ENCODE measurements around the gene CCDC39. TPM values are rescaled to one million over a fixed set of nuclear protein-coding genes. Genes with fewer than 3 reads are reported as not detected.

CCDC39 gene
- total and polyA plus RNA-seq, 4 donors: 0.59 to 6.7 (median 3.5) TPM

DNA sequence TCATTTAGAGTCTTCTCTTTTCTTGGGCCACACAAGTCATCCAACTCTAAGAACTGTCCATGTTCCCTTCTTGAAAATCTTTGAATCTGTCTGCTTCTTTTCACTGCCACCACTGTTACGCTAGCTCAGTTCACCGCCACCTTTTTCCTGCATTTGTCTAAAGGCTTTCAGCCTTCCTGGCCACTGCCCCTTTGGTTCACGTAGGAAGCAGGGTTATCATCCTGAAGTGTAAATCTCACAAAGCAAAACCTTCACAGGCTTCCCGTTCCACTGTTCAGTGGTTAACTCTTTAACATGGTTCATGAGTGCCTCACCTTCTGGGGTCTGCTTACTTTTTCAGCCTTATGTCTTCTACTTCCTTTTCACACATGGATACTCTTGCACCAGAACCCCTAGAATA is 26.3 kb upstream of the CCDC39 start:
- Histone ChIP-seq H3K9me3 (ENCODE audit: control insufficient read depth in 4 of 4, insufficient read depth in 3 of 4, low read length in 3 of 4) (no peaks in the 10 kb centered on the region), H3K4me1 (ENCODE audit: control insufficient read depth in 5 of 5, insufficient read depth in 5 of 5, low read length in 5 of 5) (no peaks in the 10 kb centered on the region), H3K36me3 (ENCODE audit: control insufficient read depth in 4 of 4, insufficient read depth in 4 of 4, low read length in 4 of 4) (no peaks in the 10 kb centered on the region), H3K27me3 (ENCODE audit: control insufficient read depth in 3 of 3, insufficient read depth in 3 of 3, low read length in 2 of 3) (no peaks in the 10 kb centered on the region), H3K9ac (ENCODE audit: insufficient read depth in 1 of 2, low read length in 2 of 2) (no peak overlapping the region), H3K27ac (ENCODE audit: low read depth in 1 of 2, low read length in 1 of 2) (no peak overlapping the region), H3K4me3 (no peak overlapping the region)
- WGBS, 2 donors: 26 to 33% methylated on average over 4 of the region's 4 CpGs
- ATAC-seq (ENCODE audit: insufficient read depth, low FRiP score) (no peak), DNase-seq (peak in 1 of 3 donors; percentile 5)
- TF ChIP-seq, protein P1, sequence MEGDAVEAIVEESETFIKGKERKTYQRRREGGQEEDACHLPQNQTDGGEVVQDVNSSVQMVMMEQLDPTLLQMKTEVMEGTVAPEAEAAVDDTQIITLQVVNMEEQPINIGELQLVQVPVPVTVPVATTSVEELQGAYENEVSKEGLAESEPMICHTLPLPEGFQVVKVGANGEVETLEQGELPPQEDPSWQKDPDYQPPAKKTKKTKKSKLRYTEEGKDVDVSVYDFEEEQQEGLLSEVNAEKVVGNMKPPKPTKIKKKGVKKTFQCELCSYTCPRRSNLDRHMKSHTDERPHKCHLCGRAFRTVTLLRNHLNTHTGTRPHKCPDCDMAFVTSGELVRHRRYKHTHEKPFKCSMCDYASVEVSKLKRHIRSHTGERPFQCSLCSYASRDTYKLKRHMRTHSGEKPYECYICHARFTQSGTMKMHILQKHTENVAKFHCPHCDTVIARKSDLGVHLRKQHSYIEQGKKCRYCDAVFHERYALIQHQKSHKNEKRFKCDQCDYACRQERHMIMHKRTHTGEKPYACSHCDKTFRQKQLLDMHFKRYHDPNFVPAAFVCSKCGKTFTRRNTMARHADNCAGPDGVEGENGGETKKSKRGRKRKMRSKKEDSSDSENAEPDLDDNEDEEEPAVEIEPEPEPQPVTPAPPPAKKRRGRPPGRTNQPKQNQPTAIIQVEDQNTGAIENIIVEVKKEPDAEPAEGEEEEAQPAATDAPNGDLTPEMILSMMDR (IDR thresholded peaks at IDR 0.05; ENCODE audit: control extremely low read depth, extremely low read depth): no peak

DNA sequence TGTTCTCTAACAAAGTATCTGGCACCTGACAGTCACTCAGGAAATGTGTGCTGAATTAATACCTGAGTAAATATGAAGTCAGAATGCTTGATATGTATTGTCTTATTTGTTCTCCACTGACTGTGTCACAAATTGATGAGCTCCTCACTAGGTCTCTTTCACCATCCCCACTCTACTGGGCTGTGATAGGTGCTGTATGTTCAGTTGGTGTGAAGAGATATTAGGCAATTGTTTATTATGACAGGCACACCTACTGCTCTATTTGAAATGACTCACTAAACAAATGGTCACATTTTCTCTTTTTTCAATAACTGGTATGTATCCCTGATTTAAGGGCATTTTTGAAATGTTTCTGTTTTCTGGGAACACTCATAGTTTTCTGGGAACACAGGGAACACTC is 25.2 kb upstream of the CCDC39 start:
- Histone ChIP-seq H3K4me3 (no peak overlapping the region), H3K9ac (ENCODE audit: insufficient read depth in 1 of 2, low read length in 2 of 2) (no peak overlapping the region), H3K36me3 (ENCODE audit: control insufficient read depth in 4 of 4, insufficient read depth in 4 of 4, low read length in 4 of 4) (no peaks in the 10 kb centered on the region), H3K27ac (ENCODE audit: low read depth in 1 of 2, low read length in 1 of 2) (no peak overlapping the region), H3K9me3 (ENCODE audit: control insufficient read depth in 4 of 4, insufficient read depth in 3 of 4, low read length in 3 of 4) (no peaks in the 10 kb centered on the region), H3K27me3 (ENCODE audit: control insufficient read depth in 3 of 3, insufficient read depth in 3 of 3, low read length in 2 of 3) (no peaks in the 10 kb centered on the region), H3K4me1 (ENCODE audit: control insufficient read depth in 5 of 5, insufficient read depth in 5 of 5, low read length in 5 of 5) (no peaks in the 10 kb centered on the region)
- no peak for ATAC-seq (ENCODE audit: insufficient read depth, low FRiP score)
- DNase-seq: no peak
- TF ChIP-seq, protein P1 (IDR thresholded peaks at IDR 0.05; ENCODE audit: control extremely low read depth, extremely low read depth): no peak

DNA sequence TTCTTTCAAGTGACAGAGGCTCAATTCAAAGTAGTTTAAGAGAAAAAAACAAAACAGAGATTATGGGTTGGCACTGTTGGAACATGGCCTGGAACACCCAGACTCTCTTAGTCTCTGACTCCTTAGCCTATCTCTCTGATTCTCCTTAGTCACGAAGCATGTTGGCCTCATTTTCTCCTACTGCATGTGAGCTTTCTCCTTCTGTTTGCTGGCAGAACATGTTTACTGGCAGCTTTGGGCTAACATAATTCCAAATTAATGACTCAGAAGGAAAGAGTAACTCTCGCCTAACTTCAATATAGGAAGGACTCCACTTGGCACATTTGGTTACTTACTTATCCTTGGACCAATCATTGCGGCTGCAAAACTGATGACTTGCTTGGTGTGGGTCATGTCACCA is 21.7 kb upstream of the CCDC39 start:
- Histone ChIP-seq H3K9me3 (ENCODE audit: control insufficient read depth in 4 of 4, insufficient read depth in 3 of 4, low read length in 3 of 4) (no peaks in the 10 kb centered on the region), H3K9ac (ENCODE audit: insufficient read depth in 1 of 2, low read length in 2 of 2) (no peak overlapping the region), H3K36me3 (ENCODE audit: control insufficient read depth in 4 of 4, insufficient read depth in 4 of 4, low read length in 4 of 4) (no peaks in the 10 kb centered on the region), H3K4me1 (ENCODE audit: control insufficient read depth in 5 of 5, insufficient read depth in 5 of 5, low read length in 5 of 5) (no peaks in the 10 kb centered on the region), H3K4me3 (no peak overlapping the region), H3K27ac (ENCODE audit: low read depth in 1 of 2, low read length in 1 of 2) (no peak overlapping the region), H3K27me3 (ENCODE audit: control insufficient read depth in 3 of 3, insufficient read depth in 3 of 3, low read length in 2 of 3) (no peaks in the 10 kb centered on the region)
- no peak for DNase-seq
- 70 to 90% methylated on average over 3 of the region's 3 CpGs for WGBS, 2 donors
- TF ChIP-seq, protein P1 (IDR thresholded peaks at IDR 0.05; ENCODE audit: control extremely low read depth, extremely low read depth): no peak
- no peak for ATAC-seq (ENCODE audit: insufficient read depth, low FRiP score)

DNA sequence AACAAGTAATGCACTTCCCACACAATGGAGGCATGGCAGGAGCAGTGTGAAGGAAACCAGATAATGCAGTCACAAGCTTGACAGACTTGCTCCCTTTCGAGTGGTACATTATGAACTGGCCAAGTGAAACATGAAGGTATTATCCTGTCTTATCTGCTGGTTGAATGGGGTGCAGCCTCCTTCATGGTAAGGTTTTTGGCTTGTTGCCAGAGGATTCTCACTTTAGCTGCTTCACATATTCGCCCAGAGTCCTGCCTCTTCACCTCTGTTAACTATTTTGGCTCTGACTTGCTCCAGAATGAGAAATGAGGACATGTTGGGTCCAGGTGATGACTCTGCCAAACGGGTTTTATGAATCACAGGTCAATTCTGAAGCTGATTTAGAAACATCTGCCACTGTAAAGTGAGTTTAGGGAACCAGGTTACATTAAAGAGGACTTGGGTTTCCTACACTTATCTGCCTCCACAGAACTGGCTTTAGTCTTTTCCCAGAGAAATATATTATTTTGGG is 19.5 kb upstream of the CCDC39 start:
- Histone ChIP-seq H3K27me3 (ENCODE audit: control insufficient read depth in 3 of 3, insufficient read depth in 3 of 3, low read length in 2 of 3) (no peaks in the 10 kb centered on the region), H3K27ac (ENCODE audit: low read depth in 1 of 2, low read length in 1 of 2) (no peak overlapping the region), H3K36me3 (ENCODE audit: control insufficient read depth in 4 of 4, insufficient read depth in 4 of 4, low read length in 4 of 4) (no peaks in the 10 kb centered on the region), H3K9ac (ENCODE audit: insufficient read depth in 1 of 2, low read length in 2 of 2) (no peak overlapping the region), H3K9me3 (ENCODE audit: control insufficient read depth in 4 of 4, insufficient read depth in 3 of 4, low read length in 3 of 4) (no peaks in the 10 kb centered on the region), H3K4me3 (no peak overlapping the region), H3K4me1 (ENCODE audit: control insufficient read depth in 5 of 5, insufficient read depth in 5 of 5, low read length in 5 of 5) (no peaks in the 10 kb centered on the region)
- WGBS, 2 donors: 52 to 69% methylated on average over 3 of the region's 3 CpGs
- ATAC-seq (ENCODE audit: insufficient read depth, low FRiP score) (no peak), DNase-seq (no peak)
- TF ChIP-seq, protein P1 (IDR thresholded peaks at IDR 0.05; ENCODE audit: control extremely low read depth, extremely low read depth): no peak
